Right renal pelvis (tissue), 4 donors: ENCODE measurements around the gene RETN. TPM values are rescaled to one million over a fixed set of nuclear protein-coding genes. Genes with fewer than 3 reads are reported as not detected.
"Not testable (repeated sequence)": the region's sequence is repeated elsewhere in the genome, so short reads cannot be mapped to it uniquely, and the experiment has no call there.

ENCODE experiments used
- DNase-seq, 4 donors: peaks; one replicate each; pipeline ENCODE4 v3.0.0-alpha.2; 2013; ENCODE audit warnings: low read depth in 4 of 4, low spot score in 3 of 4, missing footprints in 1 of 4
- polyA plus RNA-seq, 4 donors: library from polyadenylated mRNA; unstranded; fragments of 120-200 nt; gene quantifications; one replicate each; pipeline ENCODE4 v1.2.1, GENCODE V29; 2013; ENCODE audit not compliant: insufficient read length in 4 of 4

RETN gene
- polyA plus RNA-seq, 4 donors, result 0.34 to 1.5 (median 1.0) TPM

GRCh38 chr19:7637374-7638256 lies 31.2 kb upstream of the RETN start:
- no peak for DNase-seq

- no peak for DNase-seq
Measured at GRCh38 chr19:7638802-7639465, 29.9 kb upstream of the RETN start.

GRCh38 chr19:7639863-7640348 lies 28.9 kb upstream of the RETN start:
- no peak for DNase-seq

- DNase-seq, result no peak
Measured at GRCh38 chr19:7640803-7641202, 28.0 kb upstream of the RETN start.

- no peak for DNase-seq
Measured at GRCh38 chr19:7641290-7642276, 27.3 kb upstream of the RETN start.

GRCh38 chr19:7642295-7643030 lies 26.4 kb upstream of the RETN start:
- DNase-seq, result no peak

GRCh38 chr19:7643031-7643415 lies 25.8 kb upstream of the RETN start:
- no peak for DNase-seq

GRCh38 chr19:7643629-7644549 lies 25.0 kb upstream of the RETN start:
- DNase-seq, result not testable (repeated sequence)

- no peak for DNase-seq
Measured at GRCh38 chr19:7644550-7644877, 24.3 kb upstream of the RETN start.

GRCh38 chr19:7645163-7645562 lies 23.7 kb upstream of the RETN start:
- DNase-seq, result no peak

GRCh38 chr19:7645656-7646425 lies 23.0 kb upstream of the RETN start:
- DNase-seq, result no peak

GRCh38 chr19:7646426-7646700 lies 22.5 kb upstream of the RETN start:
- no peak for DNase-seq

GRCh38 chr19:7647156-7647555 lies 21.7 kb upstream of the RETN start:
- no peak for DNase-seq

- no peak for DNase-seq
Measured at GRCh38 chr19:7648265-7649014, 20.4 kb upstream of the RETN start.

GRCh38 chr19:7650148-7650547 lies 18.7 kb upstream of the RETN start:
- no peak for DNase-seq

GRCh38 chr19:7652061-7652641 lies 16.7 kb upstream of the RETN start:
- peak; percentile 57 to 82 (median 70) for DNase-seq

- DNase-seq, result no peak
Measured at GRCh38 chr19:7654401-7654800, 14.4 kb upstream of the RETN start.
